Peyer's patch (tissue), 4 donors: ENCODE measurements around the gene ZSCAN21.

ENCODE experiments used
- CTCF ChIP-seq, 6 experiments: fragments of 450-650 bp in 4 of 6; fragments of 200-600 bp in 2 of 6; sonication (generic) in 1 of 6; IDR thresholded peaks; one replicate each; pipeline ENCODE4 v1.5.1; 2017 to 2019; ENCODE audit warnings: antibody characterized with exemption in 6 of 6, mild to moderate bottlenecking in 3 of 6, moderate library complexity in 1 of 6
- POLR2A ChIP-seq, 2 donors: fragments of 450-650 bp; IDR thresholded peaks; one replicate each; pipeline ENCODE4 v1.5.1; 2017; ENCODE audit warnings: antibody characterized with exemption in 2 of 2, mild to moderate bottlenecking in 2 of 2, moderate library complexity in 2 of 2

DNA sequence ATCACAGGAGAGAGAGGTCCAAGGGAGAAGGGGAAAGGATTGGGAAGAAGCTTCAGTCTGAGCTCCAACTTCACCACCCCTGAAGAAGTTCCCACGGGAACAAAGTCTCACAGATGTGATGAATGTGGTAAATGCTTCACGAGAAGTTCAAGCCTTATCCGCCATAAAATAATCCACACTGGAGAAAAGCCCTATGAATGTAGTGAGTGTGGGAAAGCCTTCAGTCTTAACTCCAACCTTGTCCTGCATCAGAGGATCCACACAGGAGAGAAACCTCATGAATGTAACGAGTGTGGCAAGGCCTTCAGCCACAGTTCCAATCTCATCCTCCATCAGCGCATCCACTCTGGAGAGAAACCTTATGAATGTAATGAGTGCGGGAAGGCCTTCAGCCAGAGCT lies 16.0 kb upstream of the ZSCAN21 start:
- TF ChIP-seq CTCF (IDR thresholded peaks at IDR 0.05): no peak
- no peak for TF ChIP-seq POLR2A (IDR thresholded peaks at IDR 0.05)
